GDM1 (cell line): ENCODE data around the gene MBP.

Experiments
- DNase-seq: peaks from one replicate; lab custom pipeline; 2025; lab: John Stamatoyannopoulos, UW

The MBP gene

GRCh38 chr18:77132369-77133050, at the start of gene MBP:
TSS of gene MBP (minus strand) at chr18:77132783. CDS start at chr18:77105261, 27,522 bp downstream.
- no peak for DNase-seq

GRCh38 chr18:77181950-77182707, 49.5 kb upstream of the MBP start:
- DNase-seq, result no peak

- no peak for DNase-seq
Observed at GRCh38 chr18:77178559-77178958, 46.0 kb upstream of the MBP start.

GRCh38 chr18:77177009-77177408, 44.4 kb upstream of the MBP start:
- DNase-seq, result no peak

GRCh38 chr18:77173275-77174030, 40.9 kb upstream of the MBP start:
- no peak for DNase-seq

- DNase-seq, result no peak
Observed at GRCh38 chr18:77170890-77171410, 38.4 kb upstream of the MBP start.

- DNase-seq, result no peak
Observed at GRCh38 chr18:77168811-77169311, 36.3 kb upstream of the MBP start.

- no peak for DNase-seq
Observed at GRCh38 chr18:77167251-77167650, 34.7 kb upstream of the MBP start.

GRCh38 chr18:77166523-77166922, 33.9 kb upstream of the MBP start:
- DNase-seq, result no peak

- no peak for DNase-seq
Observed at GRCh38 chr18:77165503-77166188, 33.1 kb upstream of the MBP start.

GRCh38 chr18:77164763-77165485, 32.3 kb upstream of the MBP start:
- no peak for DNase-seq

- DNase-seq, result no peak
Observed at GRCh38 chr18:77164026-77164425, 31.4 kb upstream of the MBP start.

GRCh38 chr18:77162580-77162979, 30.0 kb upstream of the MBP start:
- DNase-seq, result no peak

- no peak for DNase-seq
Observed at GRCh38 chr18:77161961-77162360, 29.4 kb upstream of the MBP start.

GRCh38 chr18:77161383-77161782, 28.8 kb upstream of the MBP start:
- no peak for DNase-seq

GRCh38 chr18:77160515-77160914, 27.9 kb upstream of the MBP start:
- DNase-seq, result no peak

GRCh38 chr18:77157312-77157711, 24.7 kb upstream of the MBP start:
- DNase-seq, result no peak

GRCh38 chr18:77155031-77155430, 22.4 kb upstream of the MBP start:
- no peak for DNase-seq

GRCh38 chr18:77153404-77153803, 20.8 kb upstream of the MBP start:
- no peak for DNase-seq

- no peak for DNase-seq
Observed at GRCh38 chr18:77151772-77152520, 19.4 kb upstream of the MBP start.
